Thyroid gland (tissue), 4 donors: ENCODE results near the gene C1orf122. TPM values are rescaled to one million over a fixed set of nuclear protein-coding genes. Genes with fewer than 3 reads are reported as not detected.
A peak's percentile ranks its signal among the peaks of the same experiment; 100 is the strongest.

ENCODE experiments used
- DNase-seq, 2 donors: peaks; one replicate each; pipeline ENCODE4 v3.0.0-alpha.2; 2019
- H3K27ac ChIP-seq, 3 donors: fragments of 200-600 bp; sonication (generic); 1 replicate in 2 of 3; 2 replicates in 1 of 3; pipeline ENCODE4 v1.5.1; 2016 to 2019; ENCODE audit warnings: mild to moderate bottlenecking in 1 of 3, moderate library complexity in 1 of 3
- H3K27me3 ChIP-seq: fragments of 200-600 bp; sonication (generic); one replicate; pipeline ENCODE4 v1.5.1; 2019
- H3K36me3 ChIP-seq, 2 donors: fragments of 200-600 bp; sonication (generic); one replicate each; pipeline ENCODE4 v1.5.1; 2016 to 2019
- H3K4me1 ChIP-seq, 2 donors: fragments of 200-600 bp; sonication (generic); one replicate each; pipeline ENCODE4 v1.5.1; 2017 to 2019
- H3K4me3 ChIP-seq, 3 donors: fragments of 200-600 bp; sonication (generic); replicated peaks in 1 of 3; 1 replicate in 2 of 3; 2 replicates in 1 of 3; pipeline ENCODE4 v1.5.1; 2016; ENCODE audit warnings: mild to moderate bottlenecking in 1 of 3
- H3K9me3 ChIP-seq: fragments of 200-600 bp; sonication (generic); one replicate; pipeline ENCODE4 v1.5.1; 2017
- POLR2A ChIP-seq, 2 donors: fragments of 450-650 bp; IDR thresholded peaks; one replicate each; pipeline ENCODE4 v1.6.1; 2017; ENCODE audit warnings: antibody characterized with exemption in 2 of 2, mild to moderate bottlenecking in 2 of 2, moderate library complexity in 1 of 2
- WGBS, 2 donors: methylation state at CpG; one replicate each; pipeline ENCODE4 v1.1.5; 2017; 5-methylcytosine and 5-hydroxymethylcytosine counted together
- intact Hi-C: fragments of 100-400 bp; cut with DNase I; formaldehyde crosslinking; loops from one replicate; pipeline ENCODE4 v1.15.1; 2023
- total RNA-seq, 4 donors: library from RNA; depleted of rRNA; stranded (reverse); fragments of >200 nt; gene quantifications; one replicate each; pipeline ENCODE4 v1.2.3, GENCODE V29; 2016
- TF ChIP-seq, protein P1 (sequence below), 6 experiments: fragments of 200-600 bp in 3 of 6; fragments of 450-650 bp in 3 of 6; sonication (generic) in 3 of 6; IDR thresholded peaks; one replicate each; pipeline ENCODE4 v1.5.1; 2016 to 2019; ENCODE audit warnings: antibody characterized with exemption in 6 of 6, mild to moderate bottlenecking in 2 of 6, inconsistent platforms in 1 of 6, moderate library complexity in 1 of 6

C1orf122 gene
- total RNA-seq, 4 donors from 2014 or later = 35.4 to 164 (median 69.9) TPM

DNA sequence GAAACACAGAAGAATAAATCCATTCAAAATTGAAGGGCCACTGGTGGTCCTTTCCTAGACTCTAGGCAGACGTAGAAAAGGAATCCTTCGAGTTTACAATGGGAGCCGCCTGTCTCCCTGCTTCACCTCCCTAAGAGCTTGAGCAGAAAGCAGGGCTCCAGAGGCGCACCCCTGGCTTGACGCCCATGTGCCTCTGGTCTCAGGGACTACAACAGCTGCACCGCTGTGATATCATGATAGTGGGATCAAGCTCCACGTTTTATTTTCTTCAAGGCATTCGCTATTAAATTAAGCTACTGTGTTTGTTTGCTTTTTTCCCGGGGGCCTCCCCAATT is 403 bp upstream of the C1orf122 start:
- intact Hi-C loops = loop anchor here (5.0 to 10.0 kb wide), 3 partner anchors 55 to 212 kb away; partner anchors contain the start of genes CDCA8 and GNL2
- Histone ChIP-seq H3K27ac (peak overlapping the region in 2 of 3 donors; percentile 48 to 97), H3K36me3 (peaks cover 37 to 41% of the 10 kb centered on the region in 2 donors), H3K4me1 (peaks cover 13 to 17% of the 10 kb centered on the region in 2 donors), H3K4me3 (peak overlapping the region; percentile 84 to 86 (median 85)), H3K27me3 (no peaks in the 10 kb centered on the region), H3K9me3 (no peaks in the 10 kb centered on the region)
- no peak for DNase-seq
- TF ChIP-seq, protein P1, sequence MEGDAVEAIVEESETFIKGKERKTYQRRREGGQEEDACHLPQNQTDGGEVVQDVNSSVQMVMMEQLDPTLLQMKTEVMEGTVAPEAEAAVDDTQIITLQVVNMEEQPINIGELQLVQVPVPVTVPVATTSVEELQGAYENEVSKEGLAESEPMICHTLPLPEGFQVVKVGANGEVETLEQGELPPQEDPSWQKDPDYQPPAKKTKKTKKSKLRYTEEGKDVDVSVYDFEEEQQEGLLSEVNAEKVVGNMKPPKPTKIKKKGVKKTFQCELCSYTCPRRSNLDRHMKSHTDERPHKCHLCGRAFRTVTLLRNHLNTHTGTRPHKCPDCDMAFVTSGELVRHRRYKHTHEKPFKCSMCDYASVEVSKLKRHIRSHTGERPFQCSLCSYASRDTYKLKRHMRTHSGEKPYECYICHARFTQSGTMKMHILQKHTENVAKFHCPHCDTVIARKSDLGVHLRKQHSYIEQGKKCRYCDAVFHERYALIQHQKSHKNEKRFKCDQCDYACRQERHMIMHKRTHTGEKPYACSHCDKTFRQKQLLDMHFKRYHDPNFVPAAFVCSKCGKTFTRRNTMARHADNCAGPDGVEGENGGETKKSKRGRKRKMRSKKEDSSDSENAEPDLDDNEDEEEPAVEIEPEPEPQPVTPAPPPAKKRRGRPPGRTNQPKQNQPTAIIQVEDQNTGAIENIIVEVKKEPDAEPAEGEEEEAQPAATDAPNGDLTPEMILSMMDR (IDR thresholded peaks at IDR 0.05) = no peak
- TF ChIP-seq POLR2A (IDR thresholded peaks at IDR 0.05) = no peak
- 11 to 15% methylated on average over 9 of the region's 9 CpGs for WGBS, 2 donors

DNA sequence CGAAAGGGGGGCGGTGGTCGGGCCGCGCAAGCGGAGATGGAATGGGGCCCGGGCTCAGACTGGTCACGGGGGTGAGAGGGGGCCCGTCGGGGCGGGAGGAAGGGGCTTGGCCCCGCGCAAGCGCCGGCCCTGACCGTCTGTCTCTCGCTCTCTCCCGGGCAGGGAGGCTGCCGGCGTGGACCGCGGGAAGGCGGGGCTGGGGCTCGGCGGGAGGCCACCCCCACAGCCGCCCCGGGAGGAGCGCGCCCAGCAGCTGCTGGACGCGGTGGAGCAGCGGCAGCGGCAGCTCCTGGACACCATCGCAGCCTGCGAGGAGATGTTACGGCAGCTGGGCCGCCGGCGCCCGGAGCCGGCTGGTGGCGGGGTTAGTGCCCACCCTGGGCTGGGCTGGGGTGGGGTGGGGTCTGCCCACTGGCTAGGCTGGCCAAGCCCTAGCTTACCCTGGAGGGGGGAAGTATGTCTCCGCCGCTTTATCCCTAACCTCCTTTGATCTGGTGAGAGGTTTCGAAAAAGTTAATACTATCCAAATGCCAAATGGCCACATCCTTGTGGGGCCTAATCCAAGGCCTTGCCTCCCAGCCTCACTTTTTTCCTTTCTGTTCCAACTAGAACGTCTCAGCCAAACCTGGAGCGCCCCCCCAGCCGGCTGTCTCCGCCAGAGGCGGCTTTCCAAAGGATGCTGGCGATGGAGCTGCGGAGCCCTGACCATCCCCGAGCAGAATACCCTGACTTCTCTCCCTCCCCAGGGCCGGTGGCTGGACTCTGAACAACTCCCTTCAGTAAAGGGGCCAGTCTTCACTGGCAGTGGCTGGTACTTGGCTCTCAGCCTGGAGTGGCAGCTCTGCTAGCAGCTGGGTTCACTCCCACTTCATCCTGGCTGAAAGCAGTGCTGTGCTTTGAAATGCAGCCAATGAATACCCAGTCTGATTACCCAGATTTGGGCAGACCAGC is 1.1 kb downstream of the C1orf122 start:
- intact Hi-C loops = loop anchor here (5.0 to 10.0 kb wide), 3 partner anchors 54 to 214 kb away; partner anchors contain the start of genes CDCA8 and GNL2
- H3K36me3 ChIP-seq = peaks cover 26 to 28% of the 10 kb centered on the region in 2 donors
- peak overlapping the region; percentile 80 to 97 (median 88) for H3K27ac ChIP-seq
- peak; percentile 83 to 85 for DNase-seq
- H3K27me3 ChIP-seq = no peaks in the 10 kb centered on the region
- WGBS, 2 donors = 0% methylated on average over 8 to 25 of the region's 54 CpGs
- peak in 1 of 2 donors; percentile 22 for TF ChIP-seq POLR2A (IDR thresholded peaks at IDR 0.05)
- TF ChIP-seq, protein P1 (IDR thresholded peaks at IDR 0.05) = no peak
- H3K4me1 ChIP-seq = peaks cover 13 to 17% of the 10 kb centered on the region in 2 donors
- peak overlapping the region; percentile 60 to 86 (median 84) for H3K4me3 ChIP-seq
- H3K9me3 ChIP-seq = no peaks in the 10 kb centered on the region

DNA sequence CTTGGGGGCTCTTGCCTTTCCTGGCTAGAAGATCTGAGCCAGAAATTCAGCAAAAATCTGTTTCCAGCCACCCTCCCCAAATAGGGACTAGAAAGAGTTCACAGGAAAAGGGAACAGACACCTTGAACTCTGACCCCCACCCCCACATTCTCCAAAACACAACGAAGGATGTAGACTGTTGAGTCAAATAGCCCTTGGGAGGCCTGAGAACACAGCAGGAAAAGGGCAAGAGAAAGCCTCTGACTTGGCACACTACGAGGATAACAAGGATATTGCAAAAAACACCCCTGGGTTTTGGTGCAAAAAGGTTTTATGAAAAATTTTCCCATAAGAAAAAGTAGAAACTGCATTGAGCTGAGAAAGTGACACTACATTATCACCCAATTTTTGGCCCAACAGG is 2.4 kb downstream of the C1orf122 start:
- H3K4me3 ChIP-seq = no peak overlapping the region
- 37 to 51% methylated on average over 2 of the region's 2 CpGs for WGBS, 2 donors
- intact Hi-C loops = loop anchor here (5.0 to 10.0 kb wide), 3 partner anchors 52 to 215 kb away; partner anchors contain the start of genes CDCA8 and GNL2
- peaks cover 13 to 17% of the 10 kb centered on the region in 2 donors for H3K4me1 ChIP-seq
- H3K27me3 ChIP-seq = no peaks in the 10 kb centered on the region
- DNase-seq = no peak
- H3K27ac ChIP-seq = peak overlapping the region in 2 of 3 donors; percentile 47 to 97
- no peaks in the 10 kb centered on the region for H3K9me3 ChIP-seq
- TF ChIP-seq, protein P1 (IDR thresholded peaks at IDR 0.05) = no peak
- no peak for TF ChIP-seq POLR2A (IDR thresholded peaks at IDR 0.05)
- H3K36me3 ChIP-seq = peaks cover 13 to 15% of the 10 kb centered on the region in 2 donors

DNA sequence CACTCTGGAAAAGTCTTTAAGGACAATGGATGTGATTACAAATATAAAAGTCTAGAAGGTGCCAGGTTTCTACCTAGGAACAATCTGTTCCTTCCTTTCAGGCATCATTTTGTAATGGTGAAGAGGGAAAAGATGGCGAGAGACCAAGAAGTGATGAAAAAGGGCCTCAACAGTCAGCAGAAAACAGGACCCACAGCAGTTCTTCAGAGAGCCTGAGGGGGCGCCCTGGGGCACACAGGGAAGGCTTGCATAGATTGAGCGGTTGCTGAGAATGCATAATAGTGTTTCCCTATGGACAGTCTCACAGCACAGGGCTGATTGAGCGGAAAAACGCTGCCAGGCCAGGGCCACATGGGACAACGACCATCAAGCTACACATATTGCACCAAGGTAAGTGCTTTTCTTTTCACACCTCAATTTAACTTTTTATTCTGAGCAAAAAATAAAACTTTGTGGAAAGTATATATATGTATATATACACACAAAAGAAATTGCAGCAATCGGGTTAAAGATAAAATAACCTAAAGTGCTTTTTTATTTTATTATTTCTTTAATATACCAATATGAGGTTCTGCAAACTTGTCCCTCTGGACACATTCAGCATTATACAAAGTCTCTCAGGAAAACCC is 3.6 kb downstream of the C1orf122 start:
- Histone ChIP-seq H3K9me3 (no peaks in the 10 kb centered on the region), H3K27ac (no peak overlapping the region), H3K4me1 (peaks cover 13 to 17% of the 10 kb centered on the region in 2 donors), H3K4me3 (no peak overlapping the region), H3K27me3 (no peaks in the 10 kb centered on the region), H3K36me3 (peaks cover 1 to 3% of the 10 kb centered on the region in 2 donors)
- WGBS, 2 donors = 37 to 39% methylated on average over 7 of the region's 7 CpGs
- intact Hi-C loops = no loop called here
- peak; percentile 50 to 62 for DNase-seq
- TF ChIP-seq, protein P1 (IDR thresholded peaks at IDR 0.05) = peak; percentile 43 to 80 (median 56)
- TF ChIP-seq POLR2A (IDR thresholded peaks at IDR 0.05) = no peak
